ENCODE data around the gene ZFAND6. TPM values are rescaled to one million over a fixed set of nuclear protein-coding genes. Genes with fewer than 3 reads are reported as not detected.
A peak's percentile ranks its signal among the peaks of the same experiment; 100 is the strongest.
"Not testable (repeated sequence)": the region's sequence is repeated elsewhere in the genome, so short reads cannot be mapped to it uniquely, and the experiment has no call there.

ZFAND6 gene
- total RNA-seq, 1 donor from 2014 or later, result 36.4 TPM

DNA sequence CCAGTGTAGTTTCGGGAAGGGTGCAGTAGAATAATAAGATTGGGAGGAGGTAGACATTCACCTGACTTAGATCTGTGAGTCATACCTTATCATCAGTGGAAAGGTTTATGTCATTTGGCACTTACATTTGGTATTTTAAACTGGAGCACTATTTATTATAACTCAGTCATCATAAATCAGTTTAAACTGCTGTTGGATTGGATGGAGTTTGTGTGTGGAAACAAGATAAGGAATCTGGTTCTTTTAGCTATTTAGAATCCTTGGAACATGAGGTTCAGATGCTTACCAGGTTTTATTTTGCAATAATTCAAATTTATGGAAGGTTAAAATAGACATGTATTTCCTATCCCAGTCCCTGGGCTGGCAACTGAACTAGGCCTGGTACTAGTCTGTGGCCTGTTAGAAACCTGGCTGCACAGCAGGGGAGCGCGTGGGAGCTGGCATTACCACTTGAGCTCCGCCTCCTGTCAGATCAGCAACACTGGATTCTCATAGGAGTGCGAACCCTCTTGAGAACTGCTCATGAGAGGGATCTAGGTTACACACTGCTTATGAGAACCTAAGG, 34.5 kb downstream of the ZFAND6 start:
- no peak for DNase-seq (ENCODE audit: low spot score)

DNA sequence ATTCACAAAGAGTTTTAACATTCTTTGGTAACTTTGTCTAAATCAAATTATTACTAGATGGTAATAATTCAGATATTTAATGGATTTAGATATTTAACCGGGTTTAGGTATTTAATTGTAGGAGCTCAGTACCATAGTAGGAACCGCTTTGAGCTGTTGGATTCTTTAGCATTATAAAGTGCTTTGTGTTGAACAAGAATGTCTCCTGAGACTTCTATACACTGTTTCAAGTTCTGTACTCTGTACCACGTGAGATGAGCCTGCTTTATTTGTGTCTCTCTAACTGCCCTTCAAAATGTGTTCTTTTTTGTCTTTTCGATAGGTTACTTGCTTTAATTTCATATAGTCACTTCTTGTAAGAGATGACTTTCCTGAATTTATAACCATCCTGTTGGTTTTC, 36.0 kb downstream of the ZFAND6 start:
- DNase-seq (ENCODE audit: low spot score) (no peak), ATAC-seq (no peak)

More for the DNA sequence above, 34.5 kb downstream of the ZFAND6 start:
- ATAC-seq, result peak; percentile 91

DNA sequence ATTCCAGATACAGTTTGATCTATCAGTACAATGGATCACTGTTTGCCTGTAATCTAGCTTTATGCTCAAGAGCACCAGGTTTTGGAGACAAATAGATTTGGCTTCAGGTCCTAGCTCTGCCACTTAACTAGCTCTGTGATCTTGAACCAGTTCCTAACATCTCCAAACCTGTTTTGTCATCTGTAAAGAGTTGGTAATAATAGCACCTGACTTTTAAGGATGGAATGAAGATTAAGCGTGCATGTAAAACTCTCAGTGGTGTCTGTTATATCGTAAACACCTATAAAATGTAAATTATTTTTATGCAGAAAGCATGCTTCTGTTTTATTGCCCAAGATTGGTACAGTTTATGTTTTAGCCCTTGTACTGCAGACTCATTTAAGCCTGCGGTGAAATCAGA, 36.5 kb downstream of the ZFAND6 start:
- ATAC-seq (no peak), DNase-seq (ENCODE audit: low spot score) (no peak)

DNA sequence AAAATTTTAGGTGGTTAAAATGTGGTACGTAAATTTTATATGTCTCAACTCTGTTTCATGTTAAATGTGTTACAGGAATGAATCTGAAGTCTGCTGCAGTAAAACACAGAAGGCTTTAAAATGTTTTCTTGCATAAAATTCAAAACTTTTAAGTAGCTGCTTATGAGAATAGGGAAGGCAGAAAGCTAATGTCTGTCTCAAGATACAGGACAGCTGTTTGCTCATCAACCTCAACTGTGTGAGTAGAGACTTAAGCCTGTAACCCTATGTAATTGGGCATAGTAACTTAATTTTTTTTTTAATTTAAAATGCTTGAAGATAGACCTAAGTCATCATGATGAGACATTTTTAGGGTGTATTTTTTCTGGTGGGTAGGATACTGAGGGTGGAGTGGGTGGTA, 38.9 kb downstream of the ZFAND6 start:
- ATAC-seq, result no peak

DNA sequence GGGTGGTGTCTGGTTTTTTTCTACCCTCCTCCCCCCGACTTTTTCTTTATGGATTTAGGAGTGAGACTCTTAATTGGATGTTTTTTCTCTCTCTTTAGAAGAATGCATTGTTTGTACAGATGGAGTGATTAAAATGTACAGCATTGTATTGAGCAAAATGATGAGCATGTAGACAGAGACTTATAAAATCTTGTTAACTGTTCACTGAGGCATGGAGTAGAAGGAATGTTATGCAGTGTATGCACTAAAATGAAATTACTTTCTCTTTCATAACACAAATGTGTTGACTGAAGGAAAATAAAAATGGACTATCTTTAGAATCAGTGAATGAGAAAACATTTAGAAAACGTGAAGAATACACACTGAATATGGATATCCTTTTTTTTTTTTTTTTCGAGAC, 39.8 kb downstream of the ZFAND6 start:
- ATAC-seq (peak; percentile 13), DNase-seq (ENCODE audit: low spot score) (no peak)

More for the DNA sequence above, 38.9 kb downstream of the ZFAND6 start:
- DNase-seq (ENCODE audit: low spot score), result no peak

DNA sequence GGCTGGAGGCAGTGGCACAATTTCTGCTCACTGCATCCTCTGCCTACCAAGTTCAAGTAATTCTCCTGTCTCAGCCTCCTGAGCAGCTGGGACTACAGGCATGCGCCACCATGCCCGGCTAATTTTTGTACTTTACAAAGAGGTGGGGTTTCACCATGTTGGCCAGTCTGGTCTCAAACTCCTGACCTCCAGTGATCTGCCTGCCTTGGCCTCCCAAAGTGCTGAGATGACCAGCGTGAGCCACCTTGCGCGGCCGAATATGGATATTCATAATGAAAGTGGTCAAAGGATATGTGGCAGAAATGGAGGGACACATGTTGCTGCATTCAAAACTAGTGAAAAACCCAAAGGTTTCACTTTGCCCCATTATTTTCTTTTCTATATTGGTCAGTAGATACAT, 40.2 kb downstream of the ZFAND6 start:
- peak; percentile 20 for ATAC-seq

DNA sequence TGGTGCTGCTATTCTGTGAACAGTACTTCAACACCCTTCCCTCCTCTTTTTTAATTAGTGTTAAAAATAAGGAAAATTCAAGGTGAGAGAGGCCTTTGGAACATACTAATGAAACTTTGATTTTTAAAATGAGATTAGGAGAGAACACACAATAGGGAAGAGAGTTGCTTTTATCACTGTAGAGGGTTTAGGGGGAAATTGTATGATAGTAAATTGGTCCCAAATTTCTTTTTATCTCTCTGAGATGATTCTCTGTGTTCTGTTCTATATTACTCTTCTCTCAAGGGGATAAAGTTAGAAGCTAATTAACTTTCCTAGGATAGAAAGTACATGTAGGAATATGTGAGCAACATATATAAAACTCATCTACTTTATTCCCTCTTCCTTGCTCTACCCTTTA, 40.8 kb downstream of the ZFAND6 start:
- DNase-seq (ENCODE audit: low spot score) (no peak), ATAC-seq (no peak)

More for the DNA sequence above, 40.2 kb downstream of the ZFAND6 start:
- not testable (repeated sequence) for DNase-seq (ENCODE audit: low spot score)

DNA sequence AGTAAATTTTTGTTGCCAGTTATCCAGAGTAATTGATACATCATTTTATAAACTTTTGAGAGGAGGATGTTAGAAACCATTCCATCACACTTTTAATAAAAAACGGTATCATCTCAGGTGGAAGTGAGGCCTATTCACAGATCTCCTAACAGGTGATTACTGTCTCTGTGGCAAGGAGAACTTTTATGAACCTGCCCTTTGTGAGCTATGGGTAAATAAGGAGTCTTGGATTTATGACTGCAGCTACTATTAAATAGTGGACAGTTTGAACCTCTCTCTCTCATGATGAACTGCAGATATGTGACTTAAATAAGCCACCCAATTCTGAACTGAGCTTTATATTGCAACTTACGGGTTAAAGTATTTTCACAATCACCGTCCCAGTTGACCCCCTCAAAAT, 45.7 kb downstream of the ZFAND6 start:
- DNase-seq (ENCODE audit: low spot score) (no peak), ATAC-seq (no peak)

DNA sequence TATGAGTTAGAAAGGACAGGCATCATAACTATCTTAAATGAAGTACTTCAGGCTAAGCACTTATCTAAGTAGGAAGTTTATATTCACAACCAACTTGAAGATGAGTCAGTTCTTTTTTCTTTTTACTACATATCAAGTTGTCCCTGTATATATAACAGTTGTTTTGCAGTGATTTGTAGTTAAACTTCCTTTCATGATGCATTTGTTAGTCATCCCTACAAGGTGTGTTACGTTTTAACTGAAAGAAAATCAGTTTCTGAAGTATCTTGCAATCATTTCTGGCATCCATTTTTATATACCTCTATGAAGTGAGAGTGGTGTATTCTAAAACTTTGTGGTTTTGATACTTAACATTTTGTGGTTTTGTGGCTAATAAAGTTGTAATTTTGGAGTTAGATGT, 46.1 kb downstream of the ZFAND6 start:
- DNase-seq (ENCODE audit: low spot score) (no peak), ATAC-seq (no peak)

DNA sequence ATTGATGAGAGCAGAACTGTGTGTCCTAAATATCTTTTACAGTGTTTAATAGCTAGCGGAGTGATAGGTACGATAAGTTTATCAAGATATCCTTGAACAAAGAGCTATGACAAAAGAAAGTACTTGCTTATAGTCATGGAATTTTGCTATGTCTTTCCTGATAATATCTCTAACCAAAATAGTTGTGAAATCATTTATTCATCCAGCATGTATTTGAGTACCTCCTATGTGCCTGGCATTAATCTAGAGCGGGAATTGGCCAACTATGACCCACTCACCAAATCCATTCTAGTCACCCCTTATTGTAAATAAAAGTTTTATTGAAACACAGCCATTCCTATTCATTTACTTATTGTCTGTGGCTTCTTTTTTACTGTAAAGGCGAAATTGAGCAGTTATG, 46.6 kb downstream of the ZFAND6 start:
- ATAC-seq, result no peak

DNA sequence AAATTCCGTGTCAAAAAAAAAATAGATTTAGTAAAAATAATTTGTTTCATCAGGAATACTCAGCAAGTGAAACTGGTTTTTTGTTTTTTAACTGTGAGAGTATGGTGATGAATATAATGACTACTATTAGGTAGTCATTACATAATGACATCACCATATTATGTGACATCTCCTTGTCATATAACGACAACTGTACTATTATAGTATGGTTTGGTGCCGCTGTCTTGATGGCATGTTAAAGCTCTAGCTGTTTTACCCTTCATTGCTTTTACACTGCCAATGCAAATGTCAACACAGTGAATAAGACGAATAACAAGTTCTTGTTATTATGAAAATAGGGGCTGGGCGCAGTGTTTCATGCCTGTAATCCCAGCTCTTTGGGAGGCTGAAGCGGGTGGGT, 47.7 kb downstream of the ZFAND6 start:
- no peak for DNase-seq (ENCODE audit: low spot score)
- no peak for ATAC-seq

More for the DNA sequence above, 46.6 kb downstream of the ZFAND6 start:
- DNase-seq (ENCODE audit: low spot score), result no peak

DNA sequence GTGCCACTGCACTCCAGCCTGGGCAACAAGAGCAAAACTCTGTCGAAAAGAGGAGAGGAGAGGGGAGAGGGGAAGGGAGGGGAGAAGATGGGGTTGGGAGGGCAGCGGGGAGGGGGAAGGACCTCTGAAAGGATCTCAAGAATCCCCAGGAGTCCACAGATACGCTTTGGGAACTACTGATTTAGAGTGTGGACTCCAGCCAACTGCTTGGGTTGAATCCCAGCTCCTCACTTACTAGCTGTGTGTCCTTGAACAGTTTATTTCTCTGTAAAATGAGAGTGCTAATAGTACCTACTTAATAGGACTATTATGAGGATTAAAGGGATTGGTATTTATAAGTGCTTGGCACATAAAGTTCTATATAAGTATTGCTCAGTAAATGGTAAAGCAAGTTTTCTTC, 48.3 kb downstream of the ZFAND6 start:
- no peak for ATAC-seq
- no peak for DNase-seq (ENCODE audit: low spot score)

DNA sequence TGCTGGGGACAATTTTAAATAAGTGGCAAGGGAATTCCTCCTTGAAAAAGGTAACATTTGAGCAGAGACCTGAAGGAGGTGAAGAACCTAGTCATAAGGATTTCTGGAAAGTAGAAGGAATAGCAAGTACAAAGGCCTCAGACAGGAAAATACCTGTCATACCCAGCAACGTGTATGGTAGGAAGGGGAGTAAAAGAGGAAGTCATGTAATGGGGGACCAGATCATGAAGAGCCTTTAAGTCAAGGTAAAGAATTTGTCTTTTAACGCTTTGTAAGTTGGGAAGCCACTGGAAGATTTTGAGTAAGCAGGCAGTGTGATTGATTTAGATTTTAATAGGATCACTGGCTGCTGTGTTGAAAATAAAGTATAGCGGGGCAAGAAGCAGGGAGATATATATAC, 49.9 kb downstream of the ZFAND6 start:
- DNase-seq (ENCODE audit: low spot score) (no peak), ATAC-seq (no peak)

DNA sequence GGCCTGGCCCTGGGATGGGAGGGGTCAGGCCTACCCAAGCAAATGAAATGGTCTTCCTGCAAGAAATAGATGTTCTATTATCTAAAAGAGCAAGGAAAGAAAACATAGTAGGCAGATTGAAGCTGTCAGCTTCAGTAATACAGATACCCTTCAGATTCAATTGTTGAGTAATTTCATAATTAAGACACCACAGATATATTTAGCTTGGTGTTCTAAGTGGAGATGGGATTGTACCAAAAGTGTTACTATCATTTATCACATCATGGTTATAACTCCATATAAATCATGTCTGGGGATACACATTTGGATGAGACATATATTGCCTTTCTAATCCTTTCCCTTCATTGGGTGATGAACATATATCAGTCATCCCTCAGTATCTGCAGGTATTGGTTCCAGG, 51.4 kb downstream of the ZFAND6 start:
- no peak for ATAC-seq
- DNase-seq (ENCODE audit: low spot score), result no peak

DNA sequence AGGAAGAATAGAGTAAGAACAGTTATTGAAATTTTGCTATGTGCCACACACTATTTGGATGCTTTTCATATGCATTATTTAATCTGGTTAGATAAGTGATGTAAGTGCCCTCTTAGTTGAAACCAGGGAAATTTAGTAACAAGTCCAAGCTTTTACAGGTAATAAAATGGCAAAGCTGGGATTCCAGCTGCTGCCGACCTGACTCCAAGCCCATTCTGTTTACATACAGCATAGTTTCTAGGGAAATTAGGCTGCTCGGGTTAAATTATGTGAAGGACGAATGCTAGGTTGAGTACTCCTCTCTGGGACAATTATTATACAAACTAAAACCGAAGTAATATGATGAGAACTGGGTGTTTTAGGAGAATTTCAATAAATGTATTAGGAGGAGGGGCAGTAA, 54.6 kb downstream of the ZFAND6 start:
- peak; percentile 48 for ATAC-seq

DNA sequence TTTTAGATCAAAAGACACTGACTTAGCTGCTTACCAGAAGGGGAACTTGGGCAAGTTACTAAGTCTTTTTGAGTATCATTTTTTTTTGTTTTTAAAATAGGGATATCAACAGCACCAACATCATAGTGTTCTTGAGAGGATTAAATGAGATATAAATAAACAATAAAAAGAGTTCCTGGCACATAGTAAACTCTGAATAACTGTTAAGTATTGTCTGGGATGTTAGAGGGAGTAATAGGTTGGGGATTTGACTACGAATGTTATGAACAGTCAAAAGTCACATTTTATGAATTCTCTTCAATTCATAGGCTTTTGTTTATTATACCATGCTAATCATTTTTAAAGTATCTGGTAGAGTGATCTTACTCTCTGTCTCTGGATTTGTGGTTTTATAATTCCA, 55.5 kb downstream of the ZFAND6 start:
- no peak for DNase-seq (ENCODE audit: low spot score)
- ATAC-seq, result no peak

More for the DNA sequence above, 54.6 kb downstream of the ZFAND6 start:
- no peak for DNase-seq (ENCODE audit: low spot score)

DNA sequence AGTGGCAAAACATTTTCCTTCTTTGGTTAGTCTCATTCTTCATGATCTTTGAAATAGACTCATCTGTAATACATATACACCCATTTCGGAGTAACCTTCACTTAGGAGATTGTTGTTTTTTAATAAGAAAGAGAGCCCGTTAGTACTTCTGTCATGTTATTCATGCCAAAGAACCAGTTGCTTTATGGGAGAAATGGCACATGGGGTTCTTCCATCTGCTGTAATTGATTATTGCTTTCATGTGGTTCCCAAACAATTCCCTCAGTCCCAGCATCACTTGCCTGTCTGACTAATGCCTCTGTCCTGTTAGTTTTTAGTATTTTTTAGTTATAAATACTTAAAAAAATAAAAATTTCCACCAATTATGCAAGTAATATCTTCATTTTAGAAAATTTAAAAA, 59.5 kb downstream of the ZFAND6 start:
- DNase-seq (ENCODE audit: low spot score) (no peak), ATAC-seq (no peak)

DNA sequence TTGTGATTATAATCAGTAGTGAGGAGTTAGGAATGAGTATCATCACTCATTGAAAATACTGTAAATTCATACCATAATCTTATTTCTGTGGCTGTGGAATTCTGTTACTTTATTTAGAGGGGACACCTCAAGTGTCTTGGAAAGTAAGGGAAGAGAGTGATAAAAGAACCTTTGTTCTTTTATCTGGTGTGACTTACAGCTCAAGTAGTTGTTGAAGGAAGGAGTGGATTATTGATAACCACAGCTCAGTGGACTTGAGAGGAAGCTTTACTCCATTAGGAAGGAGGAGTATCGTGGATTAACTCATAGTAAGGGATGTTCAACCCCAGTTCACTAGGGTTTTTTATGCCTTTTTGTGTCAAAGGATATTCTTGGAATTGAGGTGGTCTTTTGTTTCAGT, 61.2 kb downstream of the ZFAND6 start:
- ATAC-seq (no peak), DNase-seq (ENCODE audit: low spot score) (no peak)

DNA sequence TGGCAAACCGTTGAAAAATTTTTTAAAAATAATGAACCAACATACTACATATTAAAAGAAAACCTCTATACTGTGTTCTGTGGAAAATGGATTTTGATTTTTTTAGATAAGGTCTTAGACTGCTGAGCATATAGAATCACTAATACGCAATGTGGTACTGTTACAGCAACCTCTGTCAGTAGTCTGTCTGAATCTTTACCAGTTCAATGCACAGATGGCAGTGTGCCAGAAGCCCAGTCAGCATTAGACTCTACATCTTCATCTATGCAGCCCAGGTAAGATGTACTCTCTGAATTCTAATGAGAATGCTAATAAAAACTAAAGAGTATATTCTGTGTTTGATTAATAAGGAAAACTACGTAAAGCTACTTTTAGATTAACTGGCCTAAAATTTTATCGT, 62.1 kb downstream of the ZFAND6 start:
- ATAC-seq (no peak), DNase-seq (ENCODE audit: low spot score) (no peak)

DNA sequence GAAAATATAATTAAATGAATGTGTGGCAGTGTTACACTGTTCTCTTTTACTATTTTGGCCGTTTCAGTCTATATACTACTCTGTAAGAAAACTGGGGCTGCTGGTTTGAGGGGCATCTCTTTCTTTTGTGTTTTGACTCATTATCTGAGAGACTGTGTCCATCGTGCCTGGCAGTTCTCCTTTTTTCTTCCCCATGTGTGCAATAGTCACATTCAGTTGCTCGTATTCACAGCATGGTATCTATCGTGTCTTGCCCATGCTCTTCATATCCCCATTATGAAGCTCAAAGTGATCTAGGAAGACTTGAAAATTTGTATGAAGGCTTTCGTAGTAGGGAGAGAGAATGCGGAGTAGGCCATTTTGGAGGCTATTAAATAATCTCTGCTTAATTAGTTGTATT, 63.6 kb downstream of the ZFAND6 start:
- ATAC-seq, result no peak
- no peak for DNase-seq (ENCODE audit: low spot score)

DNA sequence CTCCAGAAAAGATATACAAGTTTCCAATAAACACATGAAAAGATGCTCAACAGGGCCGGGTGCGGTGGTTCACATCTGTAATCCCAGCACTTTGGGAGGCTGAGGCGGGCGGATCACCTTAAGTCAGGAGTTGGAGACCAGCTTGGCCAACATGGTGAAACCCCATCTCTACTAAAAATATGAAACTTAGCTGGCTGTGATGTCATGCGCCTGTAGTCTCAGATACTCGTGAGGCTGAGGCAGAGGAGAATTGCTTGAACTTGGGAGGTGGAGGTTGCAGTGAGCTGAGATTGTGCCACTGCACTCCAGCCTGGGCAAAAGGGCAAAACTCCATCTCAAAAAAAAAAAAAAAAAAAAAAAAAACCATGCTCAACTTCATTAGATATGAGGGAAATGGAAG, 67.8 kb downstream of the ZFAND6 start:
- DNase-seq (ENCODE audit: low spot score); ATAC-seq: not testable (repeated sequence)

DNA sequence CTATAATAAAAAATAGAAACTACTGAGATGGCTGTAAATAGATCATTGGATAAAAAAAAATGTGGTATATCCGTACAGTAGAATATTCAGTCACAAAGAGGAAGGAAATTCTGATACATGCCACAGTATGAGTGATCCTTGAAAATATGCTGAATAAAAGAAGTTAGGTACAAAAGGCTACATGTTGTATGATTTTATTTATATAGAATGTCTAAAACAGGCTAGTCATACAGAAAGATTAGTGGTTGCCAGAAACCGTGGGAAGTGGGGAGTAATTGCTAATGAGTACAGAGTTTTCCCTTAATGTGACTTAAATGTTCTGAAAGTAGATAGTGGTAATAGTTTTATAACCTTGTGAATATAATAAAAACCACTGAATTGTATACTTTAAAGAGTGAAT, 68.4 kb downstream of the ZFAND6 start:
- DNase-seq (ENCODE audit: low spot score), result no peak
- ATAC-seq, result no peak

DNA sequence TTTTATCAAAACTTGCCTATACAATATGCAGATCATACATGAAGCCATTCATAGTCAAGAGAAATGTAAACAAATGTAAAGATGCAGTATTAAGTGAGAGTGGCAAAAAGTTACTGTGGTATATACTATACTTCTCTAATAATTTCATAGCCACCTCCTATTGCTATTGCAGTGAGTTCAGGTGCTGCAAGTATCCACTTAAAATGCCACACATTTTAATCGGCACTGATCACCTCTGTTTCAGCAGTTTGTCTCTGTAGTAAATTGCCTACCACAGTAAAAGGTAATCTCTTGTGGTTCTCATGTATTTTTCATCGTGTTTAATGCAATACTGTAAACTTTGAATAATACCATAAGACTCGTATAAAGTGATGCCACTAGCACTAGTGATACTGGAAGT, 72.9 kb downstream of the ZFAND6 start:
- no peak for ATAC-seq

DNA sequence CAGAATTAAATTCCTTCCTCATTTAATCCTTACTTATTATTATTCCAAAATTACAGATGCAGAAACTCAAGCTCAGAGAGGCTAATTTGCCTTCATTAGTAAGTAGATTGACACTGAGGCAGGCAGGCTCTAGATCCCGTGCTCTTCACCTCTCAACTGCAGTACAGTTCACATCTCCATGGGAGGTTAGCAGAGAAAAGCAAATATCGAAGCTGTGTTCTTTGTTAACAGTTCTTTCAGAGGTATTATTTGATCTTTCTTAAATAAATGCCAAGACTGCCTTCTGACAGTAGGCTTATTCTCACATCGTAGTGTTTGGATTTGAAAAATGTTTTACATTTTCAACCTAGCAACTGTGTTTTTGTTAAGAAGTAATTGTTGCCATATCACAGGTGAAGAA, 77.4 kb downstream of the ZFAND6 start:
- peak; percentile 41 for ATAC-seq
- no peak for DNase-seq (ENCODE audit: low spot score)

More for the DNA sequence above, 72.9 kb downstream of the ZFAND6 start:
- no peak for DNase-seq (ENCODE audit: low spot score)

Data from left lobe of liver (tissue), 2 donors.